Measurements from ENCODE around the gene KRTAP4-9. TPM values are rescaled to one million over a fixed set of nuclear protein-coding genes. Genes with fewer than 3 reads are reported as not detected.
"Not testable (repeated sequence)": the region's sequence is repeated elsewhere in the genome, so short reads cannot be mapped to it uniquely, and the experiment has no call there.

KRTAP4-9 gene
- total RNA-seq, 4 donors from 2014 or later = not detected

GRCh38 chr17:41118721-41119120 lies 13.5 kb downstream of the KRTAP4-9 start:
- WGBS, 2 donors = 86 to 91% methylated on average over 4 of the region's 4 CpGs
- DNase-seq = no peak
- intact Hi-C loops (cut with DNase I) = no loop called here

DNA sequence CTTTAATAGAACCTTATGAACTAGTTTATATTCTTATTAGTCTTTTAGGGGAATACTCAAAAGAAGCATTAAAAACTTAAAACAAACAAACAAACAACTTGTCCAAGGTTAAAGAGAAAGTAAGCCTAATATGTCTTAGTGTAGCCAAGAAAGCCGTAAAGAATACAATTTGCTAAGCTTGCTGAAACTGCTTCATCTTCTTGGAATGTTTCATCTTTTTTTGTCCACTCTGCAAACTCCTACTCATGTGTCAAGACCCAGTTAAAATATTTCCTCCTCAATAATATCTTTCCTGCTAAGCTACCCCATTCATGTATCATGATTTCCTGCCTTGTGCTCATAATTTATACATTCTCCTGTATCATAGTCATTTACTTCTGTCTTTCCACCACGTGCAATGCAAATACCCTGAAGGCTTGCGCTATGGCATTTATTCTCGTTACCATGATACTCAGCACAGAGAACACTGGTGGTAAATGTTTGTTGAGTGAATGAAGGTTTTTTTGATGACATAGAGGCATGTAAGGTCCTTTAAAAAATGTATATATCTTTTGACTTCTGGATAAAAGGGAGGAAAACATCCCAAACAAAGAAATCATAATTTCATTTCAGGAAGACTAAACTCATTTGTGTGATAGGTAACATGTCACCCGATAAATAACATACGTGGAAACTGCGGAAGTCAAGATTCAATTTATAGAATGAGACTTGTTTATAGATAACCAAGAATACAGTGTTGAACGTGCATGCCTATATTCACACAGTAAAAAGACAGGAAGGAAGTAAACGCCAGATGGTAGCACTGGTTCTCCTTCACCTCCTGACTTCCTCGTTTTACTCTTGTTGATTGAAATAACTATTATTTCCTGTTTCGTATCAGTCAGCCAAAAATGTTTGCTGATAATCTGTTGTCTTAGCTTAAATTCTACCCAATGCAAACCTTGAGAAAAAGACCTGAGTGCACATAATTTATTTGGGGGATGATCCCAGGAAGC lies 14.8 kb downstream of the KRTAP4-9 start:
- not testable (repeated sequence) for H3K36me3 ChIP-seq

More at GRCh38 chr17:41118721-41119120, 13.5 kb downstream of the KRTAP4-9 start:
- no peak for TF ChIP-seq CTCF (IDR thresholded peaks at IDR 0.05)
- TF ChIP-seq POLR2A (IDR thresholded peaks at IDR 0.05) = no peak
- Histone ChIP-seq H3K27me3 (no peaks in the 10 kb centered on the region), H3K4me1 (no peaks in the 10 kb centered on the region), H3K36me3 (no peaks in the 10 kb centered on the region), H3K9me3 (no peaks in the 10 kb centered on the region), H3K4me3 (replicated peaks in 1 of 3) (no peak overlapping the region), H3K27ac (no peak overlapping the region)

DNA sequence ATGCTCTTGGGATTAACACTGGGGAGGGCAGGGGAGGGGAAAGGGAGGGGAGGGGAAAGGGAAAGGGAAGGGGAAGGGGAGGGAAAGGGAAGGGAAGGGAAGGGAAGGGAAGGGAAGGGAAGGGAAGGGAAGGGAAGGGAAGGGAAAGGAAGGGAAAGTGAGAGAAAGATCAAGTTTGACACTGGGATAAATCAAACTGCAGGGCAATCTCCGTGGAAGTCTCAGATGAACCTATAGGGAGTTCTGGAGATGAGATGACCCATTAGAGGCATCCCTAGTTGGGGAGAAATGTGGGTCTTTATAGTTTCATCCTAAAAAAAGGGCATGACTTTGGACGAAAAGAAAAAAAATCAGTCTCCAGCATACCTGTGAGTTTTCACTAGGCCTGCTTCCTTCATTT lies 16.6 kb downstream of the KRTAP4-9 start:
- Histone ChIP-seq H3K4me3 (replicated peaks in 1 of 3) (no peak overlapping the region), H3K4me1 (no peaks in the 10 kb centered on the region), H3K9me3 (no peaks in the 10 kb centered on the region), H3K27ac (no peak overlapping the region), H3K27me3 (no peaks in the 10 kb centered on the region), H3K36me3 (no peaks in the 10 kb centered on the region)
- intact Hi-C loops (cut with DNase I) = no loop called here
- 88 to 89% methylated on average over 2 of the region's 2 CpGs for WGBS, 2 donors
- TF ChIP-seq POLR2A (IDR thresholded peaks at IDR 0.05) = no peak
- no peak for TF ChIP-seq CTCF (IDR thresholded peaks at IDR 0.05)
- no peak for DNase-seq

More for the DNA sequence above, 14.8 kb downstream of the KRTAP4-9 start:
- H3K27me3 ChIP-seq; H3K9me3 ChIP-seq; H3K4me3 ChIP-seq (replicated peaks in 1 of 3); intact Hi-C loops (cut with DNase I); H3K27ac ChIP-seq; H3K4me1 ChIP-seq; DNase-seq: not testable (repeated sequence)
- 68% methylated on average over 11 of the region's 11 CpGs for WGBS, 2 donors

- DNase-seq; H3K4me1 ChIP-seq; H3K36me3 ChIP-seq; H3K4me3 ChIP-seq (replicated peaks in 1 of 3); H3K9me3 ChIP-seq; H3K27ac ChIP-seq; intact Hi-C loops (cut with DNase I); H3K27me3 ChIP-seq: not testable (repeated sequence)
- 69 to 77% methylated on average over 9 to 12 of the region's 12 CpGs for WGBS, 2 donors
These were observed 18.3 kb downstream of the KRTAP4-9 start for GRCh38 chr17:41123292-41123990.

- H3K27me3 ChIP-seq; H3K9me3 ChIP-seq; H3K27ac ChIP-seq; intact Hi-C loops (cut with DNase I); H3K36me3 ChIP-seq; H3K4me1 ChIP-seq; DNase-seq; H3K4me3 ChIP-seq (replicated peaks in 1 of 3): not testable (repeated sequence)
- 73 to 80% methylated on average over 2 to 3 of the region's 3 CpGs for WGBS, 2 donors
These were observed 18.8 kb downstream of the KRTAP4-9 start, which contains the start of gene KRTAP4-12 for GRCh38 chr17:41123991-41124371. TSS of gene KRTAP4-12 (minus strand) at chr17:41124182. CDS start at chr17:41124122, 60 bp downstream.

GRCh38 chr17:41125064-41125463 lies 19.9 kb downstream of the KRTAP4-9 start:
- TF ChIP-seq CTCF (IDR thresholded peaks at IDR 0.05) (no peak), POLR2A (IDR thresholded peaks at IDR 0.05) (no peak)
- H3K27ac ChIP-seq = no peak overlapping the region
- no peaks in the 10 kb centered on the region for H3K9me3 ChIP-seq
- intact Hi-C loops (cut with DNase I) = no loop called here
- H3K4me3 ChIP-seq (replicated peaks in 1 of 3) = no peak overlapping the region
- no peaks in the 10 kb centered on the region for H3K4me1 ChIP-seq
- no peak for DNase-seq
- H3K36me3 ChIP-seq = no peaks in the 10 kb centered on the region
- H3K27me3 ChIP-seq = no peaks in the 10 kb centered on the region
- 93 to 99% methylated on average over 2 of the region's 2 CpGs for WGBS, 2 donors
